Measurements from ENCODE around the gene NME4. TPM values are rescaled to one million over a fixed set of nuclear protein-coding genes. Genes with fewer than 3 reads are reported as not detected.

Gene NME4
- total RNA-seq, 1 donor from 2014 or later, result 82.6 TPM

GRCh38 chr16:370979-371514 lies 26.0 kb upstream of the NME4 start:
- peaks cover 9% of the 10 kb centered on the region for H3K27me3 Mint-ChIP-seq (ENCODE audit: unreplicated experiment)
- H3K4me3 Mint-ChIP-seq (ENCODE audit: unreplicated experiment), result peak overlapping the region; percentile 86
- H3K9me3 Mint-ChIP-seq (ENCODE audit: unreplicated experiment), result peaks cover 11% of the 10 kb centered on the region
- H3K36me3 Mint-ChIP-seq (ENCODE audit: unreplicated experiment), result no peaks in the 10 kb centered on the region
- DNase-seq, result no peak
- H3K4me1 Mint-ChIP-seq (ENCODE audit: low read depth, unreplicated experiment), result peaks cover 2% of the 10 kb centered on the region
- TF ChIP-seq CTCF (IDR thresholded peaks at IDR 0.05; ENCODE audit: partially characterized antibody, unreplicated experiment), result no peak
- peak overlapping the region; percentile 81 for H3K27ac Mint-ChIP-seq (ENCODE audit: unreplicated experiment)

DNA sequence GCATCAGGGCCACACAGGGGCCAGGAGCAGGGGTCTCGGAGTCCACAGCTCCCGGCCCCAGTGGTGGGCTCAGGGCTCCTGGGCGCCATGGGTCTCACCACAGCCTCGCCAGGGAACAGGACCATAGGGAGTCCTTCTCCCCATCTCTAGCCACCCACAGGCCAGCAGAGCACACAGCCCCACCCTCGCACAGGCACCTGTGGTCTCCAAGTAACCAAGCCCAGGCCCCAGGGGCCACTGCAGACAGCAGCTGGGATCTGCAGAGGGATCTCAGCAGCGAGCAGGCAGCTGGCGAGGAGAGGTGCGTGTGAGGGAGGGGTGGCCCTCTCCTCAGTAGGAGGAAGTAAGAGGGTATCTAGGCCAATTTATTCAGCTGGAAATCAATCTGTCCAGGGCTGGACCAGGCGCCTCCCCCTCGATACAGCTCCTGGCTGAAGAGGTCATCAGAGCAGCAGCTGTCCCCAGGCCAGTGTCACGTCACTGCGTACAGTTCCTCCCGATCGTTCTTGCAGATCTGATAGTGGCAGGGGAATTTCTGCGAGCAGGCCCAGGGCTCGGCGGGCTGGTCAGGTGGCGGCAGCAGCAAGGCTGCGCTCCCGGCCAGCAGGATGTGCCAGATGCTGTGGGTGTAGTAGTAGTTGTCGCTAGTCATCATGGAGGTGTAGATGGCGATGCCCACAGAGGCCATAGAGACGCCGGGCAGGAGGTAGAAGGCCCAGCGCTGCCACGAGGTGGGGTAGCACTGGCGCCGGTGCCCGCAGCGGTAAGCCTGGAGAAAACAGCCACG lies 25.3 kb upstream of the NME4 start:
- Mint-ChIP-seq H3K36me3 (ENCODE audit: unreplicated experiment) (no peaks in the 10 kb centered on the region), H3K4me3 (ENCODE audit: unreplicated experiment) (peak overlapping the region; percentile 64), H3K27me3 (ENCODE audit: unreplicated experiment) (peaks cover 9% of the 10 kb centered on the region), H3K9me3 (ENCODE audit: unreplicated experiment) (peaks cover 11% of the 10 kb centered on the region), H3K4me1 (ENCODE audit: low read depth, unreplicated experiment) (peaks cover 2% of the 10 kb centered on the region), H3K27ac (ENCODE audit: unreplicated experiment) (peak overlapping the region; percentile 70)
- DNase-seq, result peak; percentile 55
- TF ChIP-seq CTCF (IDR thresholded peaks at IDR 0.05; ENCODE audit: partially characterized antibody, unreplicated experiment), result no peak

- Mint-ChIP-seq H3K4me3 (ENCODE audit: unreplicated experiment) (no peak overlapping the region), H3K27me3 (ENCODE audit: unreplicated experiment) (peaks cover 9% of the 10 kb centered on the region), H3K9me3 (ENCODE audit: unreplicated experiment) (peaks cover 8% of the 10 kb centered on the region), H3K36me3 (ENCODE audit: unreplicated experiment) (no peaks in the 10 kb centered on the region), H3K27ac (ENCODE audit: unreplicated experiment) (peak overlapping the region; percentile 17), H3K4me1 (ENCODE audit: low read depth, unreplicated experiment) (peaks cover 2% of the 10 kb centered on the region)
- TF ChIP-seq CTCF (IDR thresholded peaks at IDR 0.05; ENCODE audit: partially characterized antibody, unreplicated experiment), result no peak
- no peak for DNase-seq
These were observed 24.6 kb upstream of the NME4 start for GRCh38 chr16:372302-372983.

DNA sequence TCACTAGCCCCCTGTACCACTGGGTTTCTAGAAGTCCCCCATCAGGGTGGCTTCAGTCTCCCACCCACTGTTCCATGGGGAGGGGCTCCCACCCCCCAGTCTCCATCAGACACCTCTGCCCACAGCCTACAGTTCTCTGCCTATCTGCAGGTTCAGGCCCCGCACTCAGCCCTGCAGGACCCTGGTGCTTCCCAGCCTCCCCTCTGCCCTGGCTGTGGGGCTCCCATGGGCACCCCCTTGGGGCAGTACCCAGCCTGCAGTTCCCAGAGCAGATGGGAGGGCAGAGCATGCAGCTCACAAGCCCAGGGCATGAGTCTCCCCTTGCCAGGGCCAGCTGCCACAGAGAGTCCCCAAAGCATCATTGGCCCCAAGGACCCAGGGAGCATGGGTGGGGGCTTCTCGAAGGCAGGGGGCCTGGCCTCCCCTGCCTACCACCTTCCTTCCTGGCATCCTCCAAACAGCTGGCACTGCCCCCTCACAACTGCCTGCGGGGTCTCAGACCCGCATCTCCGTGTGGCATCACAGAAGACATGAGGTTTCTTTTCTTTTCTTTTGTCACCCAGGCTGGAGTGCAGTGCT lies 23.9 kb upstream of the NME4 start:
- Mint-ChIP-seq H3K4me1 (ENCODE audit: low read depth, unreplicated experiment) (peaks cover 2% of the 10 kb centered on the region), H3K27ac (ENCODE audit: unreplicated experiment) (peak overlapping the region; percentile 17), H3K27me3 (ENCODE audit: unreplicated experiment) (peaks cover 9% of the 10 kb centered on the region), H3K36me3 (ENCODE audit: unreplicated experiment) (no peaks in the 10 kb centered on the region), H3K9me3 (ENCODE audit: unreplicated experiment) (peaks cover 8% of the 10 kb centered on the region), H3K4me3 (ENCODE audit: unreplicated experiment) (no peak overlapping the region)
- TF ChIP-seq CTCF (IDR thresholded peaks at IDR 0.05; ENCODE audit: partially characterized antibody, unreplicated experiment), result no peak
- DNase-seq, result no peak
